HG03460 (cell line): Measurements from ENCODE around the gene IGF1R.

ENCODE experiments used
- ATAC-seq: cut with Tn5 transposase; IDR thresholded peaks from one replicate; pipeline ENCODE4 v1.9.1; 2021; ENCODE audit not compliant: unreplicated experiment

Gene IGF1R

DNA sequence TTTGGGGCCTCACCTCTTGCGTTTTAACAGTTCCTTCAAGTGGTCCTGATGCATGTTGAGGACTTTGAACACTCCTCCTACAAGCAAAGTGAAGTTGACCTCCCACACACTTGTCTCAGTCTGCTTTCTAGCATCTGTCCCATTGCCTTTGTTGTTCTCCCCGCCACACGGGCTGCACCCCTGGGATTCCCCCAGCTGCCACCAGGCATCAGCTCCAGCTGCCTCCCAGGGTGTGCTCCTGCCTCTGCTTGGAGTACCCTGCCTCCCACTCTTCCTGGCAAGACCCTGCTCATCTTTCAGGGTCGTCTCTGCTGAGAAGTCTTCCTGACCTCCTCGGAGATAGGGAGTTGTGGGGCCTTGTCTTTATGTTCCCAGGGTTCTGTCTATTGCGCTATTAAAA is 52.2 kb downstream of the IGF1R start:
- ATAC-seq: no peak

DNA sequence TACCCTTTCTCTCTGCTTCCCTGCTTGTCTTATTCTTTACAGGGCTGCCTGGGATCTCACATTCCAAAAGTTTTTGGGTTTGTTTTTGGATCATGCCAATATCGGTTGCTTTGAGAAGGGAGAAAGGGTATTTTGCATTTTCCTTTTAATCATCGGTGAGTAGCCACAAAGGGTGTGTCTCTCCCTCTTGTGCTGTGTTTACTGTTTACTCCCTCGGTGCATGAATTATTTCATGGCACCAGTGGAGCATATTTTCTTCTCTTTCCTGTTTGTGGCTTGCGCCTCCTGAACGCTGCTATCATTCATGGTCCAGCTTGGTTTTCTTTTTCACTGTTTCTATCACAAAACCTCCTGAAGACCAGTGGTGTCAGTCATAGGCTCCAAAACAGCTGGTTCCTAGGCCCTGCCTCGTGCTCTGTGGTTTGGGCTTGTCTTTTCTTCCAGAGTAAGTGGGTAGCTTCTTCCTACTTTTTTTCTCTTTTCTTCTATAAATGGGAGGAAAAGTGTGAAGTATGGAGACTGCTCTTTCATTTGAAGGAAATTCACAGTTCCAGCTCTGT is 54.9 kb downstream of the IGF1R start:
- ATAC-seq: no peak

DNA sequence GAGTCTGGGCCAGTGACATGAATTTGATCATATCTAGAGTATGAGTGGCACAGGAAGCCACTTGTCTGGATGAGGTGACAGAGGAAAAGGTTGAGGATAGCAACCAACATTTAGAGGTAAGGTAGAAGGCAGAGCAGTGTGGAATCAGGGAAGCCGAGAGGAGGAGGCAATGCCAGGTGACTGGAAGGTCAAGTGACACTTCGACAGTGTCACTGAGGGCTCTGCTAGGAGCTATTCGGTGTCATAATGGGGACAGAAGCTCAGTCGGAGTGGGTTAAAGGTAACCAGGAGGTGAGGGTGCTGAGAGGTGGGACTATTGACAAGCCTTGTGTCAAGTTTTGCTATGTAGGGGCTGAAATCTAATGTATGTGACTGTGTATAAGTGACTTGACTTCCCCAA is 56.7 kb downstream of the IGF1R start:
- ATAC-seq: no peak

DNA sequence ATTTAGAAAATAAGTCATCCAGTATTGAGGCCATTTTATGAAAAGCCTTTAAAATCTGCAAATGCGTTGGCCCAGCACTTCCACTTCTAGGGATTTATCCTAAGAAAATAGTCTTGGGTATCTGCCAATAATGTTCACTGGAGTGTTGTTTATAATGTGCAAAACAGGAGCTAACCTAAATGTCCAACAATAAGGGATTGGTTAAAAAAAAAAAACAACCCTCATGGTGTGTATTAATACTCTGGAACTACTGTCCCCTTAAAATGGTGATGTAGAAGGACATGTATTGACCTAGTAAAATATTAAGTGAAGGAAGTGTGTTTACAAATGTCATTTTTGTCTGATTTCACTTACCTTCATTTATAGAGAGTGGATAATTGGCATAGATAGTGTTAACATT is 58.0 kb downstream of the IGF1R start:
- no peak for ATAC-seq

DNA sequence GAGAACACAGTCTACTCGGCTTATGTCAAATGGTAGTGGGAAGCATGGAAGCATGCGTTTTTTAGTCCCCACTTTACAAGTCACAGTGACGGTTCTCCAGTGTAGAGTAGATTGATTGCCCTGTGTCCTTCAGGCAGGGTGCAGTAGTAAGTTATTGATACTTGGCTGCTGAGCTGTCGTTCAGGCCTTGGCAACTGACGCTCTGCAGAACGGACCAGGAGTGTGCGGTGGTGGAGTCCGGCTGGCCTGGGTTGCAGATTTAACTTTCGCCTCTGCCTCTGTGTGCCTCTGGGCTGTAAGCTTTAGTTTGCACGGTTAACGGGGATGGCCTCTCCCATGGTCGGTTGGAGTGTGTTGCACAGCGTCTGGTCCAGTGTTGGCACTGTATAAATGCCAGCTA is 58.6 kb downstream of the IGF1R start:
- no peak for ATAC-seq

DNA sequence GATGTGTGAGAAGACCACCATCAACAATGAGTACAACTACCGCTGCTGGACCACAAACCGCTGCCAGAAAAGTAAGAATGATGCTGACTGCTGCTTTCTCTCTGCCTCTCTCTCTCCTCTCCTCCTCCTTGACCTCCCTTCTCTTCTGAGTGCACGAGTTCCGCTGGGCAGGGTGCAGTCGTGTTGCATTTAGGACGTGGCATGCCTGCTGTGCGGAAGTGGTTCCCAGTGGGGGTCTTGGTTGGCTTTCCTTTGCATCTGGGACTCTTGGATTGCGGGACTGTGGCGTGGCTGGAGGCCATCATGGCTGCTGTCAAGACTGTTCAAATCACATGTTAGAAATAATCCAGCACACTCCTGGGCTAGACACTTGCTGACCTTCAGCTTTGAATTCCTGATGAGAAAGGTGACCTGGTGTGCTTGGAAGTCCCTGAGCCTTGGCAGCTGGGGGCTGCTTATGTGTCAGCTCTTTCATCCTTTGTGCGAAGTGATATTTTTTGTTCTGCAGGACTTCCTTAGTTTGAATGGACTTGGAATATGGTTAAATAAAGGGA is 59.8 kb downstream of the IGF1R start:
- no peak for ATAC-seq

DNA sequence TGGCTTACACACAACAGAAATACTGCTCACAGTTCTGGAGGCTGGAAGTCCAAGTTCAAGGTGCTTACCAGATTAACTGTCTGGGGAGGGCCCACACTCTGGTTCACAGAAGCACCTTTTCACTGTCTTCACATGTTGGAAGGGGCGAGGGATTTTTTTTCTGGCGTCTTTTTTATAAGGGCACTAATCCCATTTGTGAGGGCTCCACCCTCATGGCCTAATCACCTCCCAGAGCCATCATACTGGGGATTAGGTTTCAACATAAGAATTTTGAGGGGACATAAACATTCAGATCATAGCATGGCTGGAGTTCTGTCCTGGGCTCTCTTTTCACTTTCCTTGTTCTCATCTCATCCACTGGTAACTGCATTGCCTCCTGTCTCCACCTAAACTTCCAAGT is 63.5 kb downstream of the IGF1R start:
- no peak for ATAC-seq

DNA sequence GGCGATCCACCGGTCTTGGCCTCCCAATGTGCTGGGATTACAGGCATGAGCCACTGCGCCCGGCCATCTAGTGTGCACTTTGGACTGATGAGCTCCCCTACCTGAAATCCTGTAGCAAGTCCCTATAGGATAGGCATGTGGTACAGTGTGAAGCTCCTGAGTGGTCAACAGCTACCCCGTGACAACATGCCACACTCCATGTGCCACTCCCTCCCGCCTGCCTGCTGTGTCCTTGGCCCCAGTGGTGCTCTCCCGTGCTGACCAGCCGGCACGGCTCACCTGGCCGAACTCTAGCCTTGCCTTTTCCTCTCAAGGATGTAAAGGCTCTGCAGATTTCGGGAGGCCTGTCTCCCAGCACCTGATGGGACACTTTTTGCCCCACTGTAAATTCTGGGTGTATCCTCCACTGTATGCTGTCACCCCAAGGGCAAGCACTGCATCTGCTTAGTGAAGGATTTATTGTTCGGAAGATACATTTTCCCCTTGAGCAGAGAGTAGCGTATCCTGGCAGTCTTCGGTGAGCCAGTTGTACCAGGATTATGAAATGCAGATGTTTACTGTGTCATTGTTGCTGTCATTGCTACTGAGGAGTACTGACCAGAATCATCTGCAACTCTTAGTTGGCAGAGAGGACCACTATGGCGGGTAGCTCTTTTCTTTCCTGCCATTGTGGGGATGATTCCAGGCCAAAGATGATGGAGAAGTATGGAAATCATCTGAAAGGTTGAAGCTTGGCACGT is 64.7 kb downstream of the IGF1R start:
- ATAC-seq: peak; percentile 28

DNA sequence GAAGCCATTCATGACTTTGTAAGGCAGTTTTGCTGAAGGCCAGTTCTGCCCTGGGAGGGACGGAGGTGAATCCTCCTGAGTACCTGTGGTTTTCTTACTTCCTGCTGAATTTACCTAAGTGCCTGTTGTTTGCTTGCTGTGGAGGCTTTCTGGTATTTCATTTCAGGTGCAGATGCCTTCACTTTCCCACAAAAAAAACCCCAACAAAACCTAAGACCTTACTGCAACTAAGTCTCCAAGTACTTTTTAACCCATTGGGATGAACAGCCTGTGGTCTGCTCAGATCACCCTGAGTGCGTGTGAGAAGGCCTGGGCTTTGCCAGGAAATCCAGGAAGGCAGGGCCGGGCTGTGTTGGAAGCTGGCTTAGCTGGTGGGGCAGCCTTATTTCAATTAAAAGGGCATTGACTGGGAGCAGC is 65.3 kb downstream of the IGF1R start:
- peak; percentile 77 for ATAC-seq

DNA sequence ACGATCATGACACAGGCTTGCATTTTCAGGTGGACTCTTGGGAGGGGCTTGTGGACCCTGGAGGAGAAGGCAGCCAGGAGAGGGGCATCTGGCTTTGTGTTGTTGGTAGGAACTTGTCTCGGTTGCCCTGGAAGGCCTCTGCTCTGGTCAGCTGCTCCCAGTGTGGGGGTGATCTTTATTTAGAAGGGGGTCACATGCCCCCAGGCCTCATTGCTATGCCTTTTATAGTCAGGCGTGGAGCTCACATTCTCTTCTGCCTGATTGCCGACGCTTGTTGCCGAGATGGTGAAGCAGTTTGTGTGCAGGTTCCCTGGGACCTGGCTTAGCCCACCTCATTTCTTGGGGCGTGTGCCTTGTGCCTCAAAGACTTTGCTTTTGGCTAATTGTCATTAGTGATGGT is 66.6 kb downstream of the IGF1R start:
- no peak for ATAC-seq

DNA sequence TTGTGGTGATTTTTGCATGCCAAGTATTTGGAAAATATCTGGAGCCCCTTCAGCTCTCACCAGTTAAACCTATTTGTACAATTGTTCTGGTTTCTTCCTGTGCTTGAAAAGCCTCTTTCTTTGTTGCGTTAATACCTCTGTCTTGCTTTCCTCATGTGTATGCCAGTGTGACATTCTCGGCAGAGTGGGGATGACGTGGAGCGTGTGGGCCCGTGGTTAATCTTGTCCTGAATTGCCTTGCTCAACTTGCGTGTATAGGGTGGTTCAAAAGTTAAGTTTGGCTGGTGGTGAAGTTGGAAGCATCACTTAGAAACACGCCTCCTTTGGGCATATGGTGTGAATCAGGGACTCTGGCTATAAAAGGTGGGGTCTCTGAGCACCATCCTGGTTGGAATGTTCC is 67.1 kb downstream of the IGF1R start:
- ATAC-seq: no peak

DNA sequence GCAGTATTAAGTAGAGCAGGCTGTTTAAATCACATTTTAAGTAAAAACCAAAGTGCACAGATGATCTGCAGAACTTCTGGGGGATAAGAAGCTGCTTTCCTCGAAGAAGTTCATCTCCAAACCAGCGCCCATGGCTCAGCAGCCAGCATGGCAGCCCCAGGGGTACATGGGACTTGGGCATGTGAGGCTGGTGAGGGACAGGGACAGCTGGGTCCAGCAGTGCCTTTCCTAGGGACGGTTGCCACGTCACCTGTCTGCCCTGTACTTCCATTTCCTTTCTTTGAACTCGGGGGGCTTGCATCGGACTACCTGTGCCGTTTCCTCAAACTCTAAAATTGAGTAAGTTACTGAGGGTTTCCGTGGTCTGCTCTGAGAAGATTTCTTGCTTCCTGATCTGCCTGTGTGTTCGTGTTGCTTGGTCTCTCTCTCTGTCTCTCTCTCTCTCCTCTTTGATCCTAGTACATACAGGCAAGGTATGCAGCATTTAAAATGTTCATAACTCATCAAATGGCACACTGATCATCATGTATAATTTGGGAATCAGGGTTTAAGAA is 67.6 kb downstream of the IGF1R start:
- no peak for ATAC-seq

DNA sequence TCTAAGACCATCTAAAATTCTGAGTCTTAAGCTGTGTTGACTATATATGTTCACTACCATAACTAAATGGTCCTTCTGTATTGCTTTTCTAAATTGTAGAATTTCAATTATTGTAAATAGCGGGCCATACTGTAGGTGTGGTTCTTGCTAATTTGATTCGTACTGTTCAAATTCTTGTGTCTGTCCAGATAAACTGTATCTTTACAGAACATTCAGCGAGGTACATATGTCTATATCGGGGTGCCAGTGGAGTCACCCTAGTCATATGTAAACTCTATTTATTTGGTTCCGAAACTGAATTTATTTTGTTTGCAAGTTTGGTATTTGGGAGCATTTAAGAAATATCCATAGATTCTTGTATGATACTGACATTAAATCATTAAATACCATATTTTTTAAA is 69.0 kb downstream of the IGF1R start:
- no peak for ATAC-seq

DNA sequence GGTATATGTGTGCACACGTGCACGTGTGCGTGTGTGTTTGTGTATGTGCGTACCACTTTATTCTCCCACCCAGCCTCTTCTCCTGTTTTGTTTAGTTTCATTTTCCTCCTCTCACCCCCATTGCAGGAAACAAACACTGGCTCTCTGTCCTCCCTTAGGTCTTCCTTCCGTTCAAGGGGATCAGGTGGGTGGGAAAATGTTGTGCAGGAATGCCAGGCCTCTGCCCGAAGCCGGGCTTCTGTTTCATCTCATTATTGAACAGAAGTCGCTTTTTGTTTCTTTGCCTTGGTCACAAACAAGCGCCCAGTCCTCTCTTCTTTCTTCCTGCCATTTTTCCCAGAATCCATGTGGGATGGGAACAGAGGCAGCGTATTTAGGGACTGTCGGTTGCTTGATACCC is 69.6 kb downstream of the IGF1R start:
- ATAC-seq: no peak

DNA sequence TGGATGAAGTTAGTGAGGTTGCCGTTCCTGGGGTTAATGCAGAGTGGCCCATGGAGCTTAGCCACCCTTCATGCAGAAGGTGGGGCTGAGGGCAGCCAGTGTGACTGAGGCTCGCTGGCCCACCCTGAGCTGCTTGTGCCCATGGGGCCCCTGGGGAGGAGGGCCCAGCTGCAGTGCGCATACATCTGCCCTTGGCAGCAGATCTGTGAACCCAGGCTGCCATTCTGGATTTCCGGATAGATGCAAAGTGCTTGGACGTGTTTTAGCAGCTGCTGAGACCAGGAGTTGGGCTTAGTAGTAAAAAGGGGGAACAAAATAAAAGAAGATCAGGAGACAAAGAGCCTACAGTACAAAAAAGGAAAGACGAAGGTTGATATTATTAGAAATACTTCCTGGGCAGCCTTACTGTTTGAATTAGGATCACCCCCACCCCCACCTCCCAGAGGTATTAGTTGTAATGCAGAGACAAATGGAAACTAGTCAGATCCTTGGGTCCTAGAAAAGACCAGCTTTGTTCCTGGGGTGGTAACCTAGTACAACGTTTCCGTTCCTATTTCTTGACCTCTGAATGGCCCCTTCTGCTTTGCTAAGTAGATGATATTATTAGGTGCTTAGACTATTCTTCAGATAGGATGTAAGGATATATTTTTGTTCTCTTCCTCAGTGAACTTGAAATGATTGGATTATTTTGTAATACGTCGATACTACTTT is 70.2 kb downstream of the IGF1R start:
- no peak for ATAC-seq

DNA sequence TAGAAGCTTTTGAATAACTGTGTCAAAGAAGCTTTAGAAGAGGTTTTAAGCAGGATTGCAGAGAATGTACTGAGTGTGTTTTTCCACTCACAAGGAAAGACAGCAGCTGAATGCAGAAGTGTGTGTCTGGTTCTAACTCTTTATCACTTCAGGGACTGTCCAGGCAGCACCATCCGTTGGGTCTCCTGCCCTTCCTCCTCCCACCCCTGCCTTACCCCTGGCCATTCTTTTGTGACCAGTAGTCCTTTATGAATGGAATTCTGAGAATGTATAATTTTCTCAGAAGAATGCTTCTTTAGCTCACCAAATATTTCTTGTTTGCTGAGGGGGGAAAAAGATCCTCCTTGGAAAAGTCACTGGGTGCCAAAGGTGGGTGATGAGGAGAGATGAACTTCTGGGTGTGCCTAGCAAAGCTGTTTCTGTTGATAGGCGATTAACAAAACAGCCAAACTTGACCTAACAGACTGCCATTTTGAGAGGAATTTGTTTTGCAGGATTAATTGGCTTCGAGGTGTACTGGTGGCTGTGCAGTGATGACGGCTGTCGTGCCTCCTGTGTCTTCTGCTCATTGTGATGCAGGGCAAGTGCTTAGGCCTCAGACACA is 70.9 kb downstream of the IGF1R start:
- ATAC-seq: no peak

DNA sequence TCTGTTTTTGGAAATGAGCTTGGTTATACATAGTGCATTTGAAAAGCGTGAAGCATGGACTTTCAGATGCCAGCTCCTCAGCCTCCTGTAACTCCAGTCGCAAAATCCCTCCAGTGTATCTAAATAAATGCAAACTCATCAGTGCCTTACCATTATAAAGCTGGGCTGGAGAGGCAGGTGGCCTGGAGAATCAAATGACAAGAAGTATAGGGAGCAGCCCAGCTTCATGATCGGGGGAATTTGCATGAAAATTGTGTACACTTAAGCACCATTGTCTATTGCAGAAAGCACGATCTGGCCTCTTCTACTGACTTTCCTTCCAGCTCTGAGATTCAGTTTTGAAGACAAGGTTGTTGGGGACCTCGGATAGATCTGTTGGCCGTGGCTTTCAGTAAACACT is 71.7 kb downstream of the IGF1R start:
- no peak for ATAC-seq

DNA sequence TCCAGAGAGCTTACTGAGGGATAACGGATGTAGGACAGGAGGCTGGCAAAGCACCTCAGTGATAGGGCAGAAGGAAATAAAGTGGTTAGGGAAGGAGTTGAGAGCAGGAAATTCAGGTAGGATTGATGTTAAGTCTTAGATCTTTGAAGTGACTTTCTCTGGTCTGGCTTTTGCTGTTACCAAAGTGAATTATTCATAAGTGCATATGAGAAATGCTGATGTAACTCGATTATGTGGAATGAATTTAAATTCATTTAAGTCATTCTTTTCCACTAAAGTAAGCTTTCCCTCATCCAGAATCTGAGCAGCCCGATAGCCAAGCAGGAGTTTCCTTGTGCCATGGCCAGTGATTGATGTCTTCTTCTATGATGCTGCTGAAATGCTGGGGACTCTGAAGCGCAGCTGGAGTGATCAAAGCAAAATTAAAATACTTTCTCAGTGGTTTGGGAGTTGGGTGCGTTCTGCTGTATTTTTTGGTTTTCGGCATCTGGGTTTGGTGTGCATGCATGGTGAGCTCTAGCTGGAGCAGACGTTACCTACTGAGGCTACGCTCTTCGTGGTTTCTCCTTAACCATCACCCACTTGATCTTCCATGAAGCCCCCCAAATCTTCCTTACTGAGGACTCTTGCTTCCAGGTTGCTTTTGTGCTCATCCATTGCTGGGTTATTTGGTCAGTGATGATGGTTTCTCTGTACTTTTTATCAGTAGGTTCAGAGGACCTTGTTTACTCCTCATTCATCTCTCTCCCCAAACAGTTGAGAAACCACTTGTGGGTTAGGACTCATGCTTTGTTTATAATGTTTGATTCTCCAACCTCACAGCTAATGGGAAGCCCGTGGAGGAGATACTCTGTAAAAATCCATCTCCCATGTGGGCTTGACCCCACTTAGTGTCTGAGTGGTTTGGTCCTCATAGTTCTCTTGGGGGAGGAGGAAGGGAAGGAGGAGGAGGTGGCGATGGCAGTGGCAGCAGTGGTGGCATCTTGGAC is 72.5 kb downstream of the IGF1R start:
- no peak for ATAC-seq

DNA sequence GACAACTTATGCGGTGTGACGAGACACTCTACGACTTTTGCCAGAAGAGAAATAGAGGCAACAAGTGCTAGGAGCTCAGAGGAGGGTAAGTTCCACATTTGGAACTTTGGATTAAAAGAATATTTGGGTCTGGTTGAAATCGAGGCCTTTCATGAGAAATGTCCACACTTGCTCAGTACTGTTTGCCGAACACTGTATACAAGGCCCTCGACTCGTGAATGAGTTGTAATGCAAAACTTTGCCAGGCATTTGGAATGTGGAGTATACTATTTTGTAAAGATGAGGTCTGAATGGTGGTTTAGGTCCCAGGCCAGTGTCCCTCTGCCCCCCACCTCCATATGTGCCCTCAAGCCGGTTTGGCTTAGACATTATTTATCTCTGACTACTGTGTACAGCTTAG is 73.9 kb downstream of the IGF1R start:
- ATAC-seq: no peak

DNA sequence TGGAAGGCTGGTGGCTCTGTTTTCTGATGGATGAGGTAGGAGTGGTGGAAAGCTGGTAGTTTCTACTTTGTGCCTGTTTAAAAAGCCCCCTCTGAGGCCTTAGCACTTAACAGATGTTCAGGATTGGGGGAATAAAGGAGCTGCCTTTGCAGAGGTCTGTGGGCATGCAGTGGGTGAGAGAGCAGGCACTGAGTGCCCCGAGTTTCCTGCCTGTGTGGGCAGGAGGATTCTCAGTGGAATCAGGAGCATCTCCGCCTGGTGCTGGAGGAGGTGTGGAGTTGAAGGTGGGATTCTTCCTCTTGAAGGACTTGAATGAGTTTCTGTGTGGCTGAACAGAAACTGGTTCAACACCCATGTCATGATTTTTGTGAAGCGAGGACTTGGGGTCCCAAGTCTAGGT is 74.3 kb downstream of the IGF1R start:
- ATAC-seq: no peak
